ENCODE results near the gene OAS3.
"Not testable (repeated sequence)": the region's sequence is repeated elsewhere in the genome, so short reads cannot be mapped to it uniquely, and the experiment has no call there.

- TF ChIP-seq CTCF (IDR thresholded peaks at IDR 0.05; ENCODE audit: borderline replicate concordance, extremely low read depth, low read length, poor library complexity, severe bottlenecking); EZH2 (IDR thresholded peaks at IDR 0.05; ENCODE audit: borderline replicate concordance, low read depth, low read length, severe bottlenecking): not testable (repeated sequence)
Observed at GRCh38 chr12:112926416-112927033, 11.7 kb upstream of the OAS3 start.

Data from DND-41 (cell line).